ENCODE data around the gene REPS2. TPM values are rescaled to one million over a fixed set of nuclear protein-coding genes. Genes with fewer than 3 reads are reported as not detected.

The REPS2 gene
- under 1 TPM in 1 of 2 donors, not detected in 1; 0.26 TPM for total RNA-seq

DNA sequence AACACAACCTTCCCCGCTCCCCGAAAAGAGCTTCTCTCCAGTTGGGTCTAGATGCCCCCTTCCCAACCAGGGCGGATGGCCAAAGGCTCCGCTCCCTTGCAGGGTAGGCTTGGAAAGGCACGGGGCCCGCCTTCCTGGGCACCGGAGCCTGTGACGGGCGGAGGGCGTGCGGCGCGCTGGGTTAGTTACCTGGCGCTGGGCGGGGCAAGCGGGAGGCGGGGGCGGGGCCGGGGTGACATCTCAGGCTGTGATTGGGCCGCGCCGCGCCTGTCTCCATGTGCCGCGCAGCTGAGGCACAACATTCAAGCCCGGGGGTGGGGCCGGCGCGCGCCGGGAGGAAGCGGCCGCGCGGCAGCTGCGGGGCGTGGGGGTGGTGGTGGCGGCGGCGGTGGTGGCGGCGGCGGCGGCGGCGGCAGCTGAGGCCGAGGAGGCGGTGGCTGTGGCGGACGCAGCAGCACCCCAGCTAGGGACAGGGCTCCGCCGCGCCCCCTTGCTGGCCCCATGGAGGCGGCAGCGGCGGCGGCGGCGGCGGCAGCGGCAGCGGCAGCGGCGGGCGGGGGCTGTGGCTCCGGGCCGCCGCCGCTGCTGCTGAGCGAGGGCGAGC, at the start of gene REPS2:
Gene REPS2 (plus strand): TSS at position 298 of the 604 bp plus-strand sequence. CDS start 204 bp downstream, at position 502.
- no peaks in the 10 kb centered on the region for H3K9me3 Mint-ChIP-seq
- H3K4me1 Mint-ChIP-seq: no peaks in the 10 kb centered on the region
- no peaks in the 10 kb centered on the region for H3K36me3 Mint-ChIP-seq (ENCODE audit: low read depth)
- no peak within 1 kb of the TSS for H3K27ac Mint-ChIP-seq
- ATAC-seq (replicated peaks): peak; percentile 99
- peak within 1 kb of the TSS; percentile 65 for H3K4me3 Mint-ChIP-seq
- H3K27me3 Mint-ChIP-seq: peaks cover 4% of the 10 kb centered on the region

DNA sequence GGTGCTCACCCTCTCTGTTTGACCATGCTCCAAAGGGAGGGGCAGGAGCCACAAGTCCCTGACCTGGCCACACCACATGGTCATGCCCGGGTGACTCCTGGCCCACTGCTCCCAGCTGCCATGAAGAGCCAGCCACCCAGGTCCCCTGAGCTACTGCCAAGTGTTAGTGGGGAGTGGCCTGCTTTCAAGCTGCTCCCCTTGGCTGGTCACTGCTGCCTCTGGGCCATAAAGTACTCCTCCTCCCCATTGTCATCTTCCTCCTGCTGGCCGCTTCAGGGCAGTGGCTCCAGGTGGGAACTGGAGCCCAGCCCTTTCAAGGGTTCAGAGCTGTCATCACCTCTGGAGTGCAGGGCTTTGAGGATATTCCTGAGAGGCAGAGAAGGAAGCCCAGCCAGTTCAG, 49.0 kb upstream of the REPS2 start:
- ATAC-seq (replicated peaks): no peak
- Mint-ChIP-seq H3K4me3 (no peak overlapping the region), H3K27me3 (peaks cover 6% of the 10 kb centered on the region), H3K9me3 (no peaks in the 10 kb centered on the region), H3K4me1 (no peaks in the 10 kb centered on the region), H3K36me3 (ENCODE audit: low read depth) (no peaks in the 10 kb centered on the region), H3K27ac (no peak overlapping the region)

DNA sequence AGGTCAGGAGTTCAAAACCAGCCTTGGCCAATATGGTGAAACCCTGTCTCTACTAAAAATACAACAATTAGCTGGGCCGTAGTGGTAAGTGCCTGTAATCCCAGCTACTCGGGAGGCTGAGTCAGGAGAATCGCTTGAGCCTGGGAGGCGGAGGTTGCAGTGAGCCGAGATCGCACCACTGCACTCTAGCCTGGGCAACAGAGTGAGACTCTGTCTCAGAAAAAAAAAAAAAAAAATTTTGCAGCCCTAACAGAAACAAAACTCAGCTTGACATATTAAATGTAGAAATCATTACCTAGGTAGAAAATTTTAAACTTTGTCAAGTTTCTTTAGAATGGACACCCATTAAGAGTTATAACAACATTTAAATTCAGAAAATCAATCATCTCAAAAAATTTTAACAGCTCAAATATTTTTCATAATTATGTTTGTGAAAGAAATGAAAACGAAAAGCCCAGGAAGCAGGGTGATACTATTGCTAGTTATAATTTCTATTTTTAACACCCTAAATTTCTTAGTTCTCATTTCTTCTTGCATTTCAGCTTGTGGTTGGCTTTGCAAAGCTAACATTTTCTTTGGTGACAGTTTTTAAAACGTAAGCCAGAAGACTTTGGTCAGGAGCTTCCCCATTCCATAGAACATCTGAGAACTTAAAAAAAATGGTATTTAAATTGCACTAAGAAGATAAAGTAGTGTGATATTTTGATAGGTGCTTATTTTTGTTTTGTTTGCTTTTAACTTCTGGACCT, 43.0 kb upstream of the REPS2 start:
- ATAC-seq (replicated peaks): no peak
- H3K27me3 Mint-ChIP-seq: peaks cover 6% of the 10 kb centered on the region
- H3K4me3 Mint-ChIP-seq: no peak overlapping the region
- no peak overlapping the region for H3K27ac Mint-ChIP-seq
- no peaks in the 10 kb centered on the region for H3K9me3 Mint-ChIP-seq
- H3K4me1 Mint-ChIP-seq: no peaks in the 10 kb centered on the region
- H3K36me3 Mint-ChIP-seq (ENCODE audit: low read depth): no peaks in the 10 kb centered on the region

DNA sequence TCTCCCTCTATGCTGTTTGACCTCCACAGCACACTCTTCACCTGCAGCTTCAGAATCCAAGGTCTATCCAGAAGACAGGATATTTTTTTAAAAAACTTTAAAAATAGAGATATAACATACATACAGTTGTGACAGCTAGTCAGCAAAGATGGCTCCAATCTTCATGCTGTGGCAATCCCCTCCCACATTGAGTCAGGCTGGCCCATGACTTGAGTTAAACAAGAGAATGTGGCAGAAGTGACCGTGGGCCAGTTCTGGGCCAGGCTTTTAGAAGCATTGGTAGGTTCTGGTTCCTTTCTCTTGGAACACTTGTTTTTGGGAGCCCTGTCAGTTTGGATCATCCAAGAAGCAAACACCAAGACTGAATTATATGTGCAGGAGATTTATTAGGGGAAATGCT, 36.1 kb upstream of the REPS2 start:
- Mint-ChIP-seq H3K4me3 (no peak overlapping the region), H3K4me1 (no peaks in the 10 kb centered on the region), H3K36me3 (ENCODE audit: low read depth) (no peaks in the 10 kb centered on the region), H3K27ac (no peak overlapping the region), H3K9me3 (no peaks in the 10 kb centered on the region), H3K27me3 (no peaks in the 10 kb centered on the region)
- ATAC-seq (replicated peaks): no peak

DNA sequence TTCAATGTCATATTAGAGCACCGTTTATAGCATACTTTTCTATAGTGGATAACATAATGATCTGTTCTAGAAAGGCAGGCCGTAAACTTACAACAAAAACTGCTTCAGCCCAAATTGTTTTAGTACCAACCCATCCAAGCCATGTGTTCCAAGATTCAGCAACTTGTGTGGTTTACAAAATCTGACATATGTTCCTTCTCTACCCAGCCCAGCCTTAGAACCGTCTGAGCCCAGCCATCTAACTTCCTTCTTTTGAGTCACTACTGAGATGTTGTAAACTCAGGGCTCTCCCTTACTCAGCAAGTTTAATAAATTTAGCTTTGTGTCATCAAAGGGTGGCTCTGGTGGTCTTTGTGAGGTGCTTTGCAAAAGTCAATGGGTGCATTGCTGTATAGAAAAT, 32.4 kb upstream of the REPS2 start:
- no peak for ATAC-seq (replicated peaks)
- Mint-ChIP-seq H3K27ac (no peak overlapping the region), H3K9me3 (no peaks in the 10 kb centered on the region), H3K27me3 (no peaks in the 10 kb centered on the region), H3K36me3 (ENCODE audit: low read depth) (no peaks in the 10 kb centered on the region), H3K4me3 (no peak overlapping the region), H3K4me1 (no peaks in the 10 kb centered on the region)

DNA sequence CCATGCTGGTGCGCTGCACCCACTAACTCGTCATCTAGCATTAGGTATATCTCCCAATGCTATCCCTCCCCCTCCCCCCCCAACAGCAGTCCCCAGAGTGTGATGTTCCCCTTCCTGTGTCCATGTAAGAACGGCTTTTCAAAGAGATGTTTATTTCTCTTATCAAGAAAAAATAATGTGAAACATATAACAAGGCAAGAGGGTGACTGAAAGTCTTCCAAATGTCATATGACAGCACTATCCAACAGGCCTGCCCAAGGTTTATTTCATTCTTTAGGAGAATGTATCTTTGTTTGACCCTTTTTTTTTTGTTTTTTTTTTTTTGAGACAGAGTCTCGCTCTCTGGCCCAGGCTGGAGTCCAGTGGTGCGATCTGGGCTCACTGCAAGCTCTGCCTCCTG, 29.9 kb upstream of the REPS2 start:
- Mint-ChIP-seq H3K27ac (no peak overlapping the region), H3K4me1 (no peaks in the 10 kb centered on the region), H3K4me3 (no peak overlapping the region), H3K27me3 (no peaks in the 10 kb centered on the region), H3K36me3 (ENCODE audit: low read depth) (no peaks in the 10 kb centered on the region), H3K9me3 (no peaks in the 10 kb centered on the region)
- no peak for ATAC-seq (replicated peaks)

DNA sequence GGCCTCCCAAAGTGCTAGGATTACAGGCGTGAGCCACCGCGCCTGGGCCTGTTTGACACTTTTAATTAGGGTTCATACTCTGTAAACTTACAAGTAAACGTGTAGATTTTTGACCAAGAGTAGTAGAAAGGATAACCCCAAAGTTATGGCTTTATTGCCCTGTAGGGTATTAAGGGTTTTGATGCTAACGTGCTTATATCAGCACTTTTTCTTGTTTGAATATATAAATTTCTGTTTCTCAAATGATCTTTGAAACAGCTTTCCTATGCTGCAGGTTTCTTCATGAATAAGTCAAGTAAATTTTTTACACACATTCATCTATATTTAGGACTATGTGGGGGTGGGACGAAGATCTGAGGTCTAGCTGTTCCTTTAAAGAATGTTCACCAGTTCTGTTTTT, 29.3 kb upstream of the REPS2 start:
- Mint-ChIP-seq H3K4me3 (no peak overlapping the region), H3K4me1 (no peaks in the 10 kb centered on the region)

DNA sequence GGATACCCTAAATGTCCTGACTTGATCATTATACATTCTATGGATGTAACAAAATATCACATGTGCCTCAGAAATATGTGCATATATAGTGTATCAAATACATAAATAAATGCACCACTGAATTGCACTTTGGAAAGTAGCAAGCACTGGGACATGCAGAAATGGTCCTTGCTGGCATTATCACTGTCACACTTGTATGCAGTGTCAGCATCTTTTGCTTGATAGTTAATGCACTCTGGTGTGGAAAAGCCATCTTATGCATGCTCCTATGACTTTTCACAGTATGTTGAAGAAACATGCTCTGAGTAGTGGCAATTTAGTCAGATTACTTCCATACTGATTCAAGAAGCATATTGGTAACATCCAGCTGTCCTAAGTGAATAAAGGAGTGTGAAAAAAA, 27.5 kb upstream of the REPS2 start:
- Mint-ChIP-seq H3K27ac (no peak overlapping the region), H3K36me3 (ENCODE audit: low read depth) (no peaks in the 10 kb centered on the region), H3K9me3 (no peaks in the 10 kb centered on the region), H3K4me3 (no peak overlapping the region), H3K27me3 (no peaks in the 10 kb centered on the region), H3K4me1 (no peaks in the 10 kb centered on the region)
- no peak for ATAC-seq (replicated peaks)

More for the DNA sequence above, 29.3 kb upstream of the REPS2 start:
- no peak overlapping the region for H3K27ac Mint-ChIP-seq
- H3K27me3 Mint-ChIP-seq: no peaks in the 10 kb centered on the region
- no peak for ATAC-seq (replicated peaks)
- no peaks in the 10 kb centered on the region for H3K36me3 Mint-ChIP-seq (ENCODE audit: low read depth)
- H3K9me3 Mint-ChIP-seq: no peaks in the 10 kb centered on the region

DNA sequence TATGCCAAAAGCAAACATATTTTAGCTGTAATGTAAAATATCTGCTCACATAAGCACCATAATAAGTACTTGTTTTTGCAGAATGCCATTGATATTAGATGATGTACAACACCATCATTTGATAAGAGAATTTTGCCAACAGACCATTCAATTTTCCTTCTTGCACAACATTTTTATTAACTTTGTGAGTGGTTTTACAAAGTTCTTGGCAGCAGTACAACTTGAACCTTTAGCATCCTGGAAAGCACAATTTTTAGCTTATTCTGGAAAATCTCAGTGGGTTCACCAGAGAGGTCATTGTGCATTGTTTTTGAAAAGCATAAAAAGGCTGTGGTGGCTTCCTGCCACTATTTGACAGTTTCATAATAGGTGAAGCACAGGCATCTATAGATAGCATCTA, 26.4 kb upstream of the REPS2 start:
- H3K4me1 Mint-ChIP-seq: no peaks in the 10 kb centered on the region
- no peak for ATAC-seq (replicated peaks)
- no peak overlapping the region for H3K4me3 Mint-ChIP-seq
- no peaks in the 10 kb centered on the region for H3K9me3 Mint-ChIP-seq
- H3K36me3 Mint-ChIP-seq (ENCODE audit: low read depth): no peaks in the 10 kb centered on the region
- no peaks in the 10 kb centered on the region for H3K27me3 Mint-ChIP-seq
- no peak overlapping the region for H3K27ac Mint-ChIP-seq

DNA sequence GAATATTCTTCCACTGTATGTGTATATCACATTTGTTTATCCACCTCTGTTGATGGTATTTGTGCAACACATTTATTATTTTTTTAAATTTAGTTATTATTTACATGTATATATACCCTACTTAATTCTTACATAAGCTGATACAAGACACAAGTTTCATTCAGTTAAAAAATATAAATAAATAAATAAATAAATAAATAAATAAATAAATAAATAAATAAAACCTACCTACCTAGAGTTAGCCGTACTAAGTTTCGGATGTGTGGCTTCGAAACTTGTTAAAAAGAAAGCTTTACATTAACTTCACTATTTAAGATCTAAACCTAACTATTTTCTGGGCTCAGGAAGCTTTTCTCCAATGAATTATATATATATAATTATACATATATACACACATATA, 23.3 kb upstream of the REPS2 start:
- H3K36me3 Mint-ChIP-seq (ENCODE audit: low read depth): no peaks in the 10 kb centered on the region
- H3K27me3 Mint-ChIP-seq: peaks cover 3% of the 10 kb centered on the region
- no peak overlapping the region for H3K4me3 Mint-ChIP-seq
- no peaks in the 10 kb centered on the region for H3K4me1 Mint-ChIP-seq
- no peak for ATAC-seq (replicated peaks)
- H3K27ac Mint-ChIP-seq: no peak overlapping the region
- no peaks in the 10 kb centered on the region for H3K9me3 Mint-ChIP-seq

DNA sequence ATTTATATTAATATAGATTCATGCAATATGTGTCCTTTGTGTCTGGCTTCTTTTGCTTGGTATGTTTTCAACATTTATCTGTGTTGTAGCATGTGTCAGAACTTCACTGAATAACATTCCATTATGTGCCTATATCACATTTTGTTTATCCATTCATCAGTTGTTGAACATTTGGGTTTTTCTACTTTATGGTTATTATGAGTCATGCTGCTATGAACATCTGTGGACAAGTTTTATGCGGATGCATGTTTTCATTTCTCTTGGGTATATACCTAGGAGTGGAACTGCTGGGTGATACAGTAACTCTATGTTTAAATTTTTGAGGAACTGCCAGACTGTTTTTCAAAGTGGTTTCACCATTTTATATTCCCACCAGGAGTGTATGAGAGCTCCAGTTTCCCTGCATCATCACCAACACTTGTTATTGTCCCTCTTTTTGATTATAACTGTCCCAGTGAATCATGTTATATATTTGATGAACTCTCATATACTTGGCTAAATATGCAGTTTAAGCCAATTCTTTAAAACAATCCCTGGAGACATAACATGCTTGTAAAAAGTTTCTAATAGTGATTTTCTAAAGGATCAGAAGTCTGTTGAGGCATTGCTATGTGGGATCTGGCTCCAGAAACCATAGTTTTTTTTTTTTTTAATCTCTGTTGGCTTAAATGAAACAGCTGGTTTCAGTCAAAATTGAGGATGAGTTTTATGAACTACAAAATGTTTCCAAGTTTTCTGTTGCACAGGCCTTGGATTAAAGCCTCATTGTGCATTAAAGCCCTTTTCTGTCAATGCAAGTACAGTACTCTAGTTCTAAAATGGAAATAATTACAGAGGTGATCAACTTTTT, 21.6 kb upstream of the REPS2 start:
- no peaks in the 10 kb centered on the region for H3K36me3 Mint-ChIP-seq (ENCODE audit: low read depth)
- ATAC-seq (replicated peaks): no peak
- H3K27ac Mint-ChIP-seq: no peak overlapping the region
- H3K9me3 Mint-ChIP-seq: no peaks in the 10 kb centered on the region
- H3K27me3 Mint-ChIP-seq: peaks cover 3% of the 10 kb centered on the region
- H3K4me3 Mint-ChIP-seq: no peak overlapping the region
- no peaks in the 10 kb centered on the region for H3K4me1 Mint-ChIP-seq

DNA sequence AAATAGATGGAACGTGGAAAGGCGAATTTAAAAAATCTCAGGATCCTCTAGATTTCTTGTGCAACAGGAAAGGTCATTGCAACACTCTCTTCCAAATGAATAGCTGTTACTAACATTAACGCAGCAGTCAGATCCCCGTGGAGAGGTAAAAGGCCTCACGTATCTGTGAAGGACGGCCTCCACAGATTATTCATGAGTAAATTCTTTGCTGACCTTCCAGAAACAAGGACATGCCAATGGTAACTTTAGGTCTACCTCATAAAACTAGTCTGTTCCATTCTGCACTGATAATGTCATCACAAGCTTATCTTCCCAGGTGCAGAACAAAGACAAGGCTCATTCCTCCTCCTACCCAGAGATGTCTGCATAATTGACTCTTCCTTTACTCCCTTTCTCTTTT, 16.1 kb upstream of the REPS2 start:
- H3K27me3 Mint-ChIP-seq: peaks cover 3% of the 10 kb centered on the region
- no peaks in the 10 kb centered on the region for H3K4me1 Mint-ChIP-seq
- no peak overlapping the region for H3K27ac Mint-ChIP-seq
- H3K9me3 Mint-ChIP-seq: no peaks in the 10 kb centered on the region
- ATAC-seq (replicated peaks): no peak
- no peaks in the 10 kb centered on the region for H3K36me3 Mint-ChIP-seq (ENCODE audit: low read depth)
- no peak overlapping the region for H3K4me3 Mint-ChIP-seq

DNA sequence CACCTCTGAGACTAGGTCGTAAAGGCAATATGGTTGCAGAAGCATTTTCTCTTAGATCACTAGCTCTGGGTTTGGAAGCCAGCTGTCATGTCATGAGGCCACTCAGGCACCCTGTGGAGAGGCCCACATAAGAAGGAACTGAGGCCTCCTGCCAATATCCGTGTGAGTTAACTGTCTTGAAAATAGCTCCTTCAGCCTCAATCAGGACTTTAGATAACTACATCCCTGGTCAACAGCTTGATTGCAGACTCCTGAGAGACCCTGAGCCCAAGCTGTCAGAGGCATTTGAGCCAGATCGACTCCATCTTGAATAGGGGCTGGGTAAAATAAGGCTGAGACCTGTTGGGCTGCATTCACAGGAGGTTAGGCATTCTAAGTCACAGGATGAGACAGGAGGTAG, 15.1 kb upstream of the REPS2 start:
- ATAC-seq (replicated peaks): no peak
- Mint-ChIP-seq H3K36me3 (ENCODE audit: low read depth) (no peaks in the 10 kb centered on the region), H3K27ac (no peak overlapping the region), H3K27me3 (peaks cover 5% of the 10 kb centered on the region), H3K9me3 (no peaks in the 10 kb centered on the region), H3K4me3 (no peak overlapping the region), H3K4me1 (no peaks in the 10 kb centered on the region)

DNA sequence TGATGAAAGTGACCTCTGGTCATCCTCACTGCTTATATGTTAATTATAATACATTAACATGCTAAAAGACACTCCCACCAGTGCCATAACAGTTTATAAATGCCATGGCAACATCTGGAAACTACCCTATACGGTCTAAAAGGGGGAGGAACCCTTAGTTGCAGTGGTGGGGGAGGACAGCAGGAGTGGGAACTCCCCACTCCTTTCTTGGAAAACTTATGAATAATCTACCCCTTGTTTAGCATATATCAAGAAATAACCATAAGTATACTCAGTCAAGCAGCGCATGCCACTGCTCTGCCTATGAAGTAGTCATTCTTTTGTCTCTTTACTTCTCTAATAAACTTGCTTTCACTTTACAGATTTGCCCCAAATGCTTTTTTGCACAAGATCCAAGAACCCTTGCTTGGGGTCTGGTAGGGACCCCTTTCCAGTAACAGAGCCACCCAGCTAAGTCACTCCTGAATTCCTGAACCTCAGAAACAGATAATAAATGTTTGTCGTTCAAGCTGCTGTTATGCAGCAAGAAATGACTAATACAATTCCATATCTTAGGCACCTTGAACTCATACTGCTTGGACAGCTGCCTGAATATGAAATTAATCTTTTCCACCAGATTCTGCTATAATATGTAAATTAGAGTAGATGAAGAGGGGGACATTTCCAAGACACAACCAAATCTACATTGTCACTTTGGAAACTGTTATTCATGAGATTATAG, 14.4 kb upstream of the REPS2 start:
- no peak overlapping the region for H3K27ac Mint-ChIP-seq
- no peaks in the 10 kb centered on the region for H3K4me1 Mint-ChIP-seq
- no peaks in the 10 kb centered on the region for H3K36me3 Mint-ChIP-seq (ENCODE audit: low read depth)
- no peak for ATAC-seq (replicated peaks)
- no peak overlapping the region for H3K4me3 Mint-ChIP-seq
- peaks cover 8% of the 10 kb centered on the region for H3K27me3 Mint-ChIP-seq
- no peaks in the 10 kb centered on the region for H3K9me3 Mint-ChIP-seq
